ENCODE results near the gene PRAME.

- TF ChIP-seq, protein P1, sequence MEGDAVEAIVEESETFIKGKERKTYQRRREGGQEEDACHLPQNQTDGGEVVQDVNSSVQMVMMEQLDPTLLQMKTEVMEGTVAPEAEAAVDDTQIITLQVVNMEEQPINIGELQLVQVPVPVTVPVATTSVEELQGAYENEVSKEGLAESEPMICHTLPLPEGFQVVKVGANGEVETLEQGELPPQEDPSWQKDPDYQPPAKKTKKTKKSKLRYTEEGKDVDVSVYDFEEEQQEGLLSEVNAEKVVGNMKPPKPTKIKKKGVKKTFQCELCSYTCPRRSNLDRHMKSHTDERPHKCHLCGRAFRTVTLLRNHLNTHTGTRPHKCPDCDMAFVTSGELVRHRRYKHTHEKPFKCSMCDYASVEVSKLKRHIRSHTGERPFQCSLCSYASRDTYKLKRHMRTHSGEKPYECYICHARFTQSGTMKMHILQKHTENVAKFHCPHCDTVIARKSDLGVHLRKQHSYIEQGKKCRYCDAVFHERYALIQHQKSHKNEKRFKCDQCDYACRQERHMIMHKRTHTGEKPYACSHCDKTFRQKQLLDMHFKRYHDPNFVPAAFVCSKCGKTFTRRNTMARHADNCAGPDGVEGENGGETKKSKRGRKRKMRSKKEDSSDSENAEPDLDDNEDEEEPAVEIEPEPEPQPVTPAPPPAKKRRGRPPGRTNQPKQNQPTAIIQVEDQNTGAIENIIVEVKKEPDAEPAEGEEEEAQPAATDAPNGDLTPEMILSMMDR (IDR thresholded peaks at IDR 0.05), result no peak
- no peak for TF ChIP-seq POLR2AphosphoS5 (IDR thresholded peaks at IDR 0.05)
These were observed 25.2 kb downstream of the PRAME start for GRCh38 chr22:22533863-22534262.

Data from breast epithelium (tissue), 3 donors.